ENCODE results near the gene PRSS8. TPM values are rescaled to one million over a fixed set of nuclear protein-coding genes. Genes with fewer than 3 reads are reported as not detected.

PRSS8 gene
- total RNA-seq, 1 donor from 2014 or later: 3.8 TPM

- Mint-ChIP-seq H3K27ac (ENCODE audit: unreplicated experiment) (no peak overlapping the region), H3K27me3 (ENCODE audit: unreplicated experiment) (peaks cover 2% of the 10 kb centered on the region), H3K4me1 (ENCODE audit: unreplicated experiment) (peaks cover 3% of the 10 kb centered on the region), H3K36me3 (ENCODE audit: low read depth, unreplicated experiment) (peaks cover 36% of the 10 kb centered on the region), H3K9me3 (ENCODE audit: unreplicated experiment) (no peaks in the 10 kb centered on the region), H3K4me3 (ENCODE audit: unreplicated experiment) (peak overlapping the region; percentile 44)
- no peak for DNase-seq (ENCODE audit: low spot score)
- TF ChIP-seq CTCF (IDR thresholded peaks at IDR 0.05; ENCODE audit: unreplicated experiment): no peak
Measured at GRCh38 chr16:31125844-31126243, 9.7 kb downstream of the PRSS8 start.

DNA sequence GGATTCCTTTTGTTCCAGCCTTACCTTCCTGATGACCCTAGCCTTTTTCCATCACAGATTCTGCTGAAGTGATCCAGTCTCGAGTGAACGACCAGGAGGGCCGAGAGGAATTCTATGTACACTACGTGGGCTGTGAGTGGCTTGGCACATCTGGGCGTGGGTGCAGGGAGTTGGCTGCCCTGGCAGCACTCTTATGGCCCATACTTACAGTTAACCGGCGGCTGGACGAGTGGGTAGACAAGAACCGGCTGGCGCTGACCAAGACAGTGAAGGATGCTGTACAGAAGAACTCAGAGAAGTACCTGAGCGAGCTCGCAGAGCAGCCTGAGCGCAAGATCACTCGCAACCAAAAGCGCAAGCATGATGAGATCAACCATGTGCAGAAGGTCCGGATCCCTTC lies 15.4 kb downstream of the PRSS8 start:
- Mint-ChIP-seq H3K36me3 (ENCODE audit: low read depth, unreplicated experiment) (peaks cover 29% of the 10 kb centered on the region), H3K27me3 (ENCODE audit: unreplicated experiment) (peaks cover 14% of the 10 kb centered on the region), H3K4me1 (ENCODE audit: unreplicated experiment) (peaks cover 8% of the 10 kb centered on the region), H3K9me3 (ENCODE audit: unreplicated experiment) (no peaks in the 10 kb centered on the region), H3K27ac (ENCODE audit: unreplicated experiment) (no peak overlapping the region), H3K4me3 (ENCODE audit: unreplicated experiment) (no peak overlapping the region)
- TF ChIP-seq CTCF (IDR thresholded peaks at IDR 0.05; ENCODE audit: unreplicated experiment): no peak
- DNase-seq (ENCODE audit: low spot score): no peak

DNA sequence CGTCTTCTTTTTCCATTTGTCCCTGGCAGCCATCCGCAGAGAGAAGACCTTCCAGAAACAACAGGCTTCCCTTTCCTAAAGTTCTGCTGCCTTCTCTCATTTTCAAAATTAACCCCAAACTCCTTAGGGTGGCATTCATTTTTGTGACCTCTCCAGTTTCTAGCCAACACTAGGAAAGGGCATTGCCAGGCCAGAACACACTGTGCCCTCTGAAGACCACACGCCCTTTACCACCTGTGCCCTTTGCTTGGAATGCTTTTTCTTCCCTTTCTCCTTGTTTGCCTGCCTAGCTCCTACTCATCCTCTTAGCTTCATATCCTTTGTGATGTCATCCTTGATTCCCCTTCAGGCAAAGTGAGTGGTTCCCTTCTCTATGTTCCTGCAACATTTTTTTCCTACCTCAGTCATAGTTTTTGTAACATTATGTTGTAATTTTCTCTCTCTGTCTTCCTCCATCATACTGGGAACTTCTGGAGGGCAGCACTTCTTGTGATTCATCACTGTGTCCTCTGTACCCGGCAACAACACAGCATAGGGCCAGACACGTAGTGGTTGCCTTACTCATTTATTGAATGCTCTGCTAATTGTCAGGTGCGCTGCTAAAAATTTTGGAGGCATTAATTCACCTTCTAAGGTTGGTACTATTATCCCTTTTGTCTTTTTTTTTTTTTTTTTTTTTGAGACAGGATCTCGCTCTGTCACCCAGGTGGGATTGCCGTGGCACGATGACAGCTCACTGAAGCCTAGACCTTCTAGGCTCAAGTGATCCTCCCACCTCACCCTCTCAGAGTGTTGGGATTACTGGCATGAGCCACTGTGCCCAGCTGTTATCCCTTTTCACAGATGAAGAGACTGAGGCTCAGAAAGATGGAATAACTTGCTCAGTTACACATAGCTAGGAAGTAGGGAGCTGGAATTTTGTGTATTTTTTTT lies 17.0 kb downstream of the PRSS8 start:
- H3K9me3 Mint-ChIP-seq (ENCODE audit: unreplicated experiment): no peaks in the 10 kb centered on the region
- TF ChIP-seq CTCF (IDR thresholded peaks at IDR 0.05; ENCODE audit: unreplicated experiment): no peak
- H3K36me3 Mint-ChIP-seq (ENCODE audit: low read depth, unreplicated experiment): peaks cover 25% of the 10 kb centered on the region
- H3K4me3 Mint-ChIP-seq (ENCODE audit: unreplicated experiment): peak overlapping the region; percentile 88
- H3K27ac Mint-ChIP-seq (ENCODE audit: unreplicated experiment): peak overlapping the region; percentile 86
- peaks cover 15% of the 10 kb centered on the region for H3K4me1 Mint-ChIP-seq (ENCODE audit: unreplicated experiment)
- DNase-seq (ENCODE audit: low spot score): no peak
- peaks cover 17% of the 10 kb centered on the region for H3K27me3 Mint-ChIP-seq (ENCODE audit: unreplicated experiment)

DNA sequence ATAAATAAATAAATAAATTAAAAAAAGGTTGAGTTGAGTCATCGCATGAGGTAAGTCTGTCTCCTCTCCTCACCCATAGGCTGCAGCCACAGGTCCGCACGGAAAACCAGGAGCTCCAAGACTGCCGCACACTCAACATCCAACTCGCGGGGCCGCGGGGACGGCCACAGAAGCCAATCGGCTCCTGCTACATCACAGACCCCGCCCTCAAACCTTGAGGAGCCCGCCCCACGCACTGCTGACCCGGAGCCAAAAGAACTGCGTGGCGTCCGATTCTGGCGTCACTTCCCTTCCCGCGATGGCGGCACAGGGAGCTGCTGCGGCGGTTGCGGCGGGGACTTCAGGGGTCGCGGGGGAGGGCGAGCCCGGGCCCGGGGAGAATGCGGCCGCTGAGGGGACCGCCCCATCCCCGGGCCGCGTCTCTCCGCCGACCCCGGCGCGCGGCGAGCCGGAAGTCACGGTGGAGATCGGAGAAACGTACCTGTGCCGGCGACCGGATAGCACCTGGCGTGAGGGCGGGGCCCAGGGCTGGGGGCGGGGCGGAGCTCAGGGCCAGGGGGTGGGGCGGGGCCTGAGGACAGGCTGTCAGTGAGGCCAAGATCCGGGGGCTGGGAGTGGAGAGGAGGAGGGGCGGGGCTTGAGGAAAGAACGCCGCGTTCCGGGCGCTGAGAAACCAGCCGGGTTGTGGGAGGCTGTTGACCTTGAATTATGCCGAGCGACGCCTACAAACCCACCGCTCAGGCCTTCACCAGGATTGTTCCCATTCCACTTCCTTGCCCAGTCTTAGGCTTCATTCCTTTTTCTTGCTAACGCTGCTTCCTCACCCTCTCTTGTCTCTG lies 17.9 kb downstream of the PRSS8 start, which contains the start of gene KAT8:
KAT8 (plus strand) TSS at position 281 of the 839 bp plus-strand sequence; CDS start at position 299, 18 bp downstream.
- peaks cover 15% of the 10 kb centered on the region for H3K4me1 Mint-ChIP-seq (ENCODE audit: unreplicated experiment)
- peaks cover 17% of the 10 kb centered on the region for H3K27me3 Mint-ChIP-seq (ENCODE audit: unreplicated experiment)
- peaks cover 27% of the 10 kb centered on the region for H3K36me3 Mint-ChIP-seq (ENCODE audit: low read depth, unreplicated experiment)
- no peak for TF ChIP-seq CTCF (IDR thresholded peaks at IDR 0.05; ENCODE audit: unreplicated experiment)
- H3K4me3 Mint-ChIP-seq (ENCODE audit: unreplicated experiment): peak within 1 kb of the TSS; percentile 88
- peak within 1 kb of the TSS; percentile 86 for H3K27ac Mint-ChIP-seq (ENCODE audit: unreplicated experiment)
- DNase-seq (ENCODE audit: low spot score): peak; percentile 95
- H3K9me3 Mint-ChIP-seq (ENCODE audit: unreplicated experiment): no peaks in the 10 kb centered on the region

Measured in endothelial cell (in vitro differentiated cells).